ENCODE measurements around the gene SPECC1L.
"Not testable (repeated sequence)": the region's sequence is repeated elsewhere in the genome, so short reads cannot be mapped to it uniquely, and the experiment has no call there.

DNA sequence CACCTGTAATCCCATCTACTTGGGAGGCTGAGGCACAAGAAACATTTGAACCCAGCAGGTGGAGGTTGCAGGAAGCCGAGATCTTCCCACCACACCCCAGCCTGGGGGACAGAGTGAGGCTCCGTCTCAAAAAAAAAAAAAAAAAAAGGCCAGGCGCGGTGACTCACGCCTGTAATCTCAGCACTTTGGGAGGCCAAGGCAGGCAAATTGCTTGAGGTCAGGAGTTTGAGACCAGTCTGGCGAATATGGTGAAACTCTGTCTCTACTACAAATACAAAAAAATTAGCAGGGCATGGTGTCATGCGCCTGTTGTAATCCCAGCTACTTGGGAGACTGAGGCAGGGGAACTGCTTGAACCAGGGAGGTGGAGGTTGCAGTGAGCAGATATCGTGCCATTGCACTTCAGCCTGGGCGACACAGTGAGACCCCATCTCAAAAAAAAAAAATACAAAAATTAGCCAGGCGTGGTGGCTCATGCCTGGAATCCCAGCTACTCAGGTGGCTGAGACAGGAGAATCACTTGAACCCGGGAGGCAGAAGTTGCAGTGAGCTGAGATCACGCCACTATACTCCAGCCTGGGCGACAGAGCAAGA is 32.4 kb upstream of the SPECC1L start:
- not testable (repeated sequence) for TF ChIP-seq CTCF (IDR thresholded peaks at IDR 0.05 in 2 of 3, conservative IDR thresholded peaks at IDR 0.05 in 1 of 3; ENCODE audit: borderline replicate concordance in 1 of 3, insufficient read depth in 1 of 3, low read depth in 2 of 3, low read length in 2 of 3); FOSL1 (IDR thresholded peaks at IDR 0.05; ENCODE audit: low read depth); EZH2 (IDR thresholded peaks at IDR 0.05); EZH2phosphoT487 (IDR thresholded peaks at IDR 0.05; ENCODE audit: borderline replicate concordance); POLR2AphosphoS5 (IDR thresholded peaks at IDR 0.05; ENCODE audit: low read depth, low read length); POLR2A (IDR thresholded peaks at IDR 0.05; ENCODE audit: borderline replicate concordance, extremely low read depth, insufficient read depth, insufficient read length); REST (IDR thresholded peaks at IDR 0.05; ENCODE audit: low read depth); CEBPB (IDR thresholded peaks at IDR 0.05; ENCODE audit: low read depth); ATF3 (IDR thresholded peaks at IDR 0.05); SP1 (IDR thresholded peaks at IDR 0.05; ENCODE audit: low read depth); ZNF274 (IDR thresholded peaks at IDR 0.05; ENCODE audit: low read depth, low read length)
